HEK293 (cell line): Measurements from ENCODE around the gene BTBD3.

Experiments used
- CTCF ChIA-PET: fragments of 350-600 bp; formaldehyde crosslinking; extraction: SDS; loops from one replicate; lab custom pipeline; 2021; ENCODE audit warnings: antibody characterized with exemption; lab: Yijun Ruan, JAX
- POLR2A ChIA-PET: fragments of 300-600 bp; formaldehyde crosslinking; extraction: SDS; loops from one replicate; lab custom pipeline; 2020; ENCODE audit warnings: antibody characterized with exemption, inconsistent platforms; lab: Yijun Ruan, JAX
- H3K27ac ChIP-seq: fragments of 200-500 bp; sonication (Bioruptor generic); 2 replicates; pipeline ENCODE4 v1.5.1; 2014; ENCODE audit warnings: low read depth, low read length, control low read depth, inconsistent platforms; ENCODE audit errors: extremely low read depth
- H3K36me3 ChIP-seq, 2 experiments: fragments of 200-500 bp in 1 of 2; sonication (Bioruptor generic) in 1 of 2; 1 replicate in 1 of 2; 2 replicates in 1 of 2; pipeline ENCODE4 v1.5.1; 2014 to 2017; ENCODE audit warnings: inconsistent platforms in 2 of 2, low read length in 2 of 2; ENCODE audit not compliant: control insufficient read depth in 2 of 2, insufficient read depth in 1 of 2
- H3K4me1 ChIP-seq: fragments of 200-500 bp; sonication (Bioruptor generic); 2 replicates; pipeline ENCODE4 v1.5.1; 2014; ENCODE audit warnings: mild to moderate bottlenecking, low read length, inconsistent platforms; ENCODE audit not compliant: control insufficient read depth, insufficient read depth
- H3K4me3 ChIP-seq: 2 replicates; pipeline ENCODE4 v1.5.1; 2011; ENCODE audit warnings: low read depth, mild to moderate bottlenecking, control low read depth, low read length, moderate library complexity
- H3K9me3 ChIP-seq: fragments of 200-500 bp; sonication (Bioruptor generic); 2 replicates; pipeline ENCODE4 v1.5.1; 2014; ENCODE audit warnings: low read depth, low read length, inconsistent platforms; ENCODE audit not compliant: control insufficient read depth, insufficient read depth
- GLIS2 ChIP-seq: fragments of 450-650 bp; formaldehyde crosslinking; IDR thresholded peaks from 2 replicates; pipeline ENCODE4 v1.5.1; 2016; ENCODE audit warnings: missing biosample characterization, missing genetic modification characterization
- SCRT1 ChIP-seq: fragments of 450-650 bp; formaldehyde crosslinking; IDR thresholded peaks from 2 replicates; pipeline ENCODE4 v1.5.1; 2016; ENCODE audit warnings: missing biosample characterization, missing genetic modification characterization, borderline replicate concordance
- YY1 ChIP-seq: fragments of 450-650 bp; formaldehyde crosslinking; IDR thresholded peaks from 2 replicates; pipeline ENCODE4 v1.5.1; 2018; ENCODE audit warnings: missing biosample characterization, missing genetic modification characterization
- YY2 ChIP-seq: fragments of 450-650 bp; formaldehyde crosslinking; IDR thresholded peaks from 2 replicates; pipeline ENCODE4 v1.5.1; 2016; ENCODE audit warnings: missing biosample characterization, missing genetic modification characterization
- ZFP3 ChIP-seq: fragments of 450-650 bp; formaldehyde crosslinking; IDR thresholded peaks from 2 replicates; pipeline ENCODE4 v1.5.1; 2016; ENCODE audit warnings: low read depth, missing biosample characterization, missing genetic modification characterization
- ZNF112 ChIP-seq: fragments of 450-650 bp; formaldehyde crosslinking; IDR thresholded peaks from 2 replicates; pipeline ENCODE4 v1.5.0; 2017; ENCODE audit warnings: missing biosample characterization, missing genetic modification characterization
- ZNF114 ChIP-seq: fragments of 450-650 bp; formaldehyde crosslinking; IDR thresholded peaks from 2 replicates; pipeline ENCODE4 v1.5.0; 2017; ENCODE audit warnings: missing biosample characterization, missing genetic modification characterization
- ZNF19 ChIP-seq: fragments of 450-650 bp; formaldehyde crosslinking; IDR thresholded peaks from 2 replicates; pipeline ENCODE4; 2016; ENCODE audit warnings: missing biosample characterization, missing genetic modification characterization, low read depth
- ZNF2 ChIP-seq: fragments of 450-650 bp; formaldehyde crosslinking; IDR thresholded peaks from 2 replicates; pipeline ENCODE4 v1.5.1; 2016; ENCODE audit warnings: missing biosample characterization, missing genetic modification characterization
- ZNF473 ChIP-seq: fragments of 450-650 bp; formaldehyde crosslinking; IDR thresholded peaks from 2 replicates; pipeline ENCODE4 v1.5.1; 2017; ENCODE audit warnings: missing biosample characterization, missing genetic modification characterization
- ZNF544 ChIP-seq: fragments of 450-650 bp; formaldehyde crosslinking; IDR thresholded peaks from 2 replicates; pipeline ENCODE4 v1.5.0; 2017; ENCODE audit warnings: missing biosample characterization, missing genetic modification characterization
- ZNF561 ChIP-seq: fragments of 450-650 bp; IDR thresholded peaks from 2 replicates; pipeline ENCODE4 v1.5.1; 2018; ENCODE audit warnings: missing biosample characterization, missing genetic modification characterization, borderline replicate concordance
- ZNF585B ChIP-seq: fragments of 450-650 bp; formaldehyde crosslinking; IDR thresholded peaks from 2 replicates; pipeline ENCODE4 v1.5.1; 2016; ENCODE audit warnings: missing biosample characterization, missing genetic modification characterization
- ZNF658 ChIP-seq: fragments of 450-650 bp; formaldehyde crosslinking; IDR thresholded peaks from 2 replicates; pipeline ENCODE4; 2016; ENCODE audit warnings: missing biosample characterization, missing genetic modification characterization
- ZNF777 ChIP-seq: fragments of 450-650 bp; formaldehyde crosslinking; IDR thresholded peaks from 2 replicates; pipeline ENCODE4 v1.5.1; 2017; ENCODE audit warnings: missing biosample characterization, missing genetic modification characterization, borderline replicate concordance
- ZSCAN18 ChIP-seq: fragments of 450-650 bp; formaldehyde crosslinking; IDR thresholded peaks from 2 replicates; pipeline ENCODE4 v1.5.1; 2016; ENCODE audit warnings: missing biosample characterization, missing genetic modification characterization
- ZSCAN23 ChIP-seq: fragments of 450-650 bp; formaldehyde crosslinking; IDR thresholded peaks from 2 replicates; pipeline ENCODE4 v1.5.1; 2016; ENCODE audit warnings: missing biosample characterization, missing genetic modification characterization
- ZSCAN5A ChIP-seq: fragments of 450-650 bp; formaldehyde crosslinking; IDR thresholded peaks from 2 replicates; pipeline ENCODE4 v1.5.1; 2016; ENCODE audit warnings: missing biosample characterization, missing genetic modification characterization
- TF ChIP-seq, protein P1 (sequence below): fragments of 450-650 bp; formaldehyde crosslinking; IDR thresholded peaks from 2 replicates; pipeline ENCODE4 v1.5.1; 2016; ENCODE audit warnings: missing biosample characterization, missing genetic modification characterization
- TF ChIP-seq, protein P2 (sequence below): IDR thresholded peaks from 2 replicates; pipeline ENCODE4 v1.6.1; 2011; ENCODE audit warnings: mild to moderate bottlenecking, low read depth, low read length, borderline replicate concordance
- TF ChIP-seq, protein P3 (sequence below): fragments of 450-650 bp; formaldehyde crosslinking; IDR thresholded peaks from 2 replicates; pipeline ENCODE4 v1.5.0; 2017; ENCODE audit warnings: missing biosample characterization, missing genetic modification characterization, borderline replicate concordance

Gene BTBD3

DNA sequence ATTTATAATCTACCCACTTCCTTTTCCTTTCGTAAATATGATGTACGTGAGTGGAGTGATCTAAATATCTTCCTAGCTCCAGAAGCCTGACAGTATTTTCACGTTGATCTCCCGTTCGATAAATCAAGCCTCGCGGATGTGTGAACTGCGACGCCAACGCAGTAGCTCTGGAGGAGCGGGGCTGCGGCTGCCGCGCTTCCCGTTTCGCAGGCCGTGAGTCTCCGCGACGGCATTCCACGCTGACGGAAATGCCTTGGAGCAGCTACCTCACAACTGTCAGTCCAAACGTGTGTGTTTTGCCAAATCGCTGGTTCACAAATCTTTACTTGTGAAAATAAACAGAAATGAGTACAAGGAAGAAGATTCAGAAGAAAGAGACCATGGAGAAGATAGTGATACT, 41.2 kb downstream of the BTBD3 start (continued):
- TF ChIP-seq ZNF561 (tag by site-specific recombination), result no peak
- TF ChIP-seq ZNF585B (tag by site-specific recombination), result no peak

DNA sequence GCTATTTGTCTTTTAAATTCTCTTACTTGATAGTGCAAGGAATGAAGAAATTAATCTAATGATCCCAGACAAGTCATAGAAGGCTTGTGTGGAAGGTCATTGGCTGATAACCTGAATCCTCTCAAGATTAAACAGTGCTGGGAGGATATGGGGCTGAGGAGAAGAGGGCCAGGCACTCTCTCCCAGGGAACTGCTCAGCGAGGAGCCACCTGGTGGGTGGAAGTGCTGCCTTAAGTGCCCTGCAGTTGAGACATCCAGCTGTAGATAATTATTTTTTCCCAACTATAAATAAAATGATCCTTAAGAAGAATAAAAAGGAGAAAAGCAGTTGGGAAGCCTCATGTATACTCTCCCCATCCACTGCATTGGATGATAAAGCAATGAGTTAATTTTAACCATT, 47.9 kb downstream of the BTBD3 start:
- ChIA-PET POLR2A (no interaction called here), CTCF (interaction anchor here (0.9 kb wide), 1 partner anchor 39 kb away, joined by 3 read pairs; no protein-coding TSS in a partner anchor)
- Histone ChIP-seq H3K36me3 (no peaks in the 10 kb centered on the region), H3K4me3 (no peak overlapping the region), H3K27ac (no peak overlapping the region), H3K9me3 (no peaks in the 10 kb centered on the region), H3K4me1 (no peaks in the 10 kb centered on the region)
- TF ChIP-seq, protein P1, sequence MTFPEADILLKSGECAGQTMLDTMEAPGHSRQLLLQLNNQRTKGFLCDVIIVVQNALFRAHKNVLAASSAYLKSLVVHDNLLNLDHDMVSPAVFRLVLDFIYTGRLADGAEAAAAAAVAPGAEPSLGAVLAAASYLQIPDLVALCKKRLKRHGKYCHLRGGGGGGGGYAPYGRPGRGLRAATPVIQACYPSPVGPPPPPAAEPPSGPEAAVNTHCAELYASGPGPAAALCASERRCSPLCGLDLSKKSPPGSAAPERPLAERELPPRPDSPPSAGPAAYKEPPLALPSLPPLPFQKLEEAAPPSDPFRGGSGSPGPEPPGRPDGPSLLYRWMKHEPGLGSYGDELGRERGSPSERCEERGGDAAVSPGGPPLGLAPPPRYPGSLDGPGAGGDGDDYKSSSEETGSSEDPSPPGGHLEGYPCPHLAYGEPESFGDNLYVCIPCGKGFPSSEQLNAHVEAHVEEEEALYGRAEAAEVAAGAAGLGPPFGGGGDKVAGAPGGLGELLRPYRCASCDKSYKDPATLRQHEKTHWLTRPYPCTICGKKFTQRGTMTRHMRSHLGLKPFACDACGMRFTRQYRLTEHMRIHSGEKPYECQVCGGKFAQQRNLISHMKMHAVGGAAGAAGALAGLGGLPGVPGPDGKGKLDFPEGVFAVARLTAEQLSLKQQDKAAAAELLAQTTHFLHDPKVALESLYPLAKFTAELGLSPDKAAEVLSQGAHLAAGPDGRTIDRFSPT (tag by site-specific recombination), result no peak
- TF ChIP-seq SCRT1 (tag by site-specific recombination), result no peak
- no peak for TF ChIP-seq ZNF114 (tag by site-specific recombination)
- no peak for TF ChIP-seq ZSCAN5A (tag by site-specific recombination)
- TF ChIP-seq ZNF658, result no peak
- no peak for TF ChIP-seq ZSCAN23 (tag by site-specific recombination)

DNA sequence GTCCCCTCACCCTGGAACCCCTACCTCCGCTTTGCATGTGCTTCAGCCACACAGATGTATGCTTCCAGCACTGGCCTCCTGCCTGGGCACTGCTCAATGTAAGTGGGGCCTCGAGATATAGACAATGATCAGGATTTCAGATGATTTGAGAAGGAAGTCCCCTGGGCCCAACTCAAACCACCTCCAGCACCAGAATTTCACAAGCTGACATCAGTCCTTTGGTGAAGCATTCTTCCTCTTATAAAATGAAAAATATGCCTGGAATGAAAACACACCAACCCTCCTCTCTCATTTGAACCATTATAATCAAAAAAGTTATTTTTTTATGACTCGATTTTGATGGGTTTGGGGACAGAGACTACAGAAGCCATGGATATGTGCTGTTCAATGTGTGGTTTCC, 48.5 kb downstream of the BTBD3 start:
- H3K27ac ChIP-seq, result no peak overlapping the region
- H3K9me3 ChIP-seq, result no peaks in the 10 kb centered on the region
- ChIA-PET CTCF (interaction anchor here (0.9 kb wide), 1 partner anchor 40 kb away, joined by 3 read pairs; no protein-coding TSS in a partner anchor), POLR2A (no interaction called here)
- no peak for TF ChIP-seq ZNF544 (tag by site-specific recombination)
- TF ChIP-seq ZNF777 (tag by site-specific recombination), result no peak
- TF ChIP-seq ZFP3 (tag by site-specific recombination), result no peak
- no peak for TF ChIP-seq YY1 (tag by site-specific recombination)
- TF ChIP-seq ZNF2, result no peak
- no peak overlapping the region for H3K4me3 ChIP-seq
- H3K4me1 ChIP-seq, result no peaks in the 10 kb centered on the region
- no peaks in the 10 kb centered on the region for H3K36me3 ChIP-seq

GRCh38 chr20:11970243-11970836, 52.6 kb downstream of the BTBD3 start:
- CTCF ChIA-PET, result interaction anchor here (0.6 kb wide), 1 partner anchor 389 kb away, joined by 3 read pairs; no protein-coding TSS in a partner anchor
- Histone ChIP-seq H3K9me3 (no peaks in the 10 kb centered on the region), H3K27ac (no peak overlapping the region), H3K4me1 (no peaks in the 10 kb centered on the region), H3K4me3 (no peak overlapping the region), H3K36me3 (no peaks in the 10 kb centered on the region)
- POLR2A ChIA-PET, result no interaction called here
- no peak for TF ChIP-seq ZNF473 (tag by site-specific recombination)
- TF ChIP-seq, protein P2, sequence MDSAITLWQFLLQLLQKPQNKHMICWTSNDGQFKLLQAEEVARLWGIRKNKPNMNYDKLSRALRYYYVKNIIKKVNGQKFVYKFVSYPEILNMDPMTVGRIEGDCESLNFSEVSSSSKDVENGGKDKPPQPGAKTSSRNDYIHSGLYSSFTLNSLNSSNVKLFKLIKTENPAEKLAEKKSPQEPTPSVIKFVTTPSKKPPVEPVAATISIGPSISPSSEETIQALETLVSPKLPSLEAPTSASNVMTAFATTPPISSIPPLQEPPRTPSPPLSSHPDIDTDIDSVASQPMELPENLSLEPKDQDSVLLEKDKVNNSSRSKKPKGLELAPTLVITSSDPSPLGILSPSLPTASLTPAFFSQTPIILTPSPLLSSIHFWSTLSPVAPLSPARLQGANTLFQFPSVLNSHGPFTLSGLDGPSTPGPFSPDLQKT, result no peak
- TF ChIP-seq, protein P3, sequence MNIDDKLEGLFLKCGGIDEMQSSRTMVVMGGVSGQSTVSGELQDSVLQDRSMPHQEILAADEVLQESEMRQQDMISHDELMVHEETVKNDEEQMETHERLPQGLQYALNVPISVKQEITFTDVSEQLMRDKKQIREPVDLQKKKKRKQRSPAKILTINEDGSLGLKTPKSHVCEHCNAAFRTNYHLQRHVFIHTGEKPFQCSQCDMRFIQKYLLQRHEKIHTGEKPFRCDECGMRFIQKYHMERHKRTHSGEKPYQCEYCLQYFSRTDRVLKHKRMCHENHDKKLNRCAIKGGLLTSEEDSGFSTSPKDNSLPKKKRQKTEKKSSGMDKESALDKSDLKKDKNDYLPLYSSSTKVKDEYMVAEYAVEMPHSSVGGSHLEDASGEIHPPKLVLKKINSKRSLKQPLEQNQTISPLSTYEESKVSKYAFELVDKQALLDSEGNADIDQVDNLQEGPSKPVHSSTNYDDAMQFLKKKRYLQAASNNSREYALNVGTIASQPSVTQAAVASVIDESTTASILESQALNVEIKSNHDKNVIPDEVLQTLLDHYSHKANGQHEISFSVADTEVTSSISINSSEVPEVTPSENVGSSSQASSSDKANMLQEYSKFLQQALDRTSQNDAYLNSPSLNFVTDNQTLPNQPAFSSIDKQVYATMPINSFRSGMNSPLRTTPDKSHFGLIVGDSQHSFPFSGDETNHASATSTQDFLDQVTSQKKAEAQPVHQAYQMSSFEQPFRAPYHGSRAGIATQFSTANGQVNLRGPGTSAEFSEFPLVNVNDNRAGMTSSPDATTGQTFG (tag by site-specific recombination), result no peak
- no peak for TF ChIP-seq ZSCAN18 (tag by site-specific recombination)
- no peak for TF ChIP-seq ZNF19 (tag by site-specific recombination)
- TF ChIP-seq ZNF114 (tag by site-specific recombination), result no peak
- TF ChIP-seq YY2 (tag by site-specific recombination), result no peak
- TF ChIP-seq GLIS2 (tag by site-specific recombination), result no peak
- TF ChIP-seq ZNF112 (tag by site-specific recombination), result no peak
